NCI-H510A (cell line): ENCODE results near the gene UBE2A.

Source experiments
- DNase-seq: peaks from one replicate; lab custom pipeline; 2025; lab: John Stamatoyannopoulos, UW

UBE2A gene

DNA sequence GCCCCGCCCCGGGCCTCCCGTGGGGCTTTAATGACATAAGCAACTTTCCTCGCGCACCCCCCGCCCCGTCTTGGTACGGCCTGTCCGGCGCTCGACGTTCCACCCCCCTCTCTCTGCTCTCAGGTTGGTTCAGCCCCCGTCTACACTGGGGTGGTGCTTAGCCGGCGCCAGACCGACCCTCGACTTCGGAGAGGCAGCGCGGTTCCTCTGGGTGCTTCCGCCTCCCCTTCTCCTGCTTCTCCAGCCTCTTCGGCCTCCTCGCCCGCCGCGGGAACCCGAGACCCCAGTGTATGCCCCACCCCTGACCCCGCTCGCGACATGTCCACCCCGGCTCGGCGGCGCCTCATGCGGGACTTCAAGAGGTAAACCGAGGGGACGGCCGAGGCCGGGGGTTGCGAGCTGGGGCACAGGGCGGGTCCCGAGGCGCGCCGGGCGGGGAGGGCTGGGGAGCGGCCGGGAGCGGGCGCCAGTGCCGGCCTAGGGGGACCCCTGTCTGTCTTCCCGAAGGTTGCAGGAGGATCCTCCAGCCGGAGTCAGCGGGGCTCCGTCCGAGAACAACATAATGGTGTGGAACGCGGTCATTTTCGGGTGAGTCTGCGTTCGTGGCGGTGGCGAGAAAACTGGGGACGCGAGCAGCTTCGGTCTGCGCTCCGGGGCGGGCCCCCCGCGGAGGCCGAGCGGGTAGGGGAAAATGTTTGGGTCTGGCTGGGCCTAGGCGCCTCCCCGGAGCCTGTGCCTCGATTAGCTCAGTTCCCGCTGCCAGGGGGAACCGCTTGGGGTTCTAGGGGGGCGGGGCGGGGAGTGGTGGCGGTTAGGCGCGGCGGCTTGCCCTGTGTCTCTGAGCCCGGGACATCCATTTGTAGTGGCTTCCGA, at the start of gene UBE2A:
Gene UBE2A (plus strand): TSS at position 170 of the 873 bp plus-strand sequence. CDS start 149 bp downstream, at position 319.
- peak; percentile 84 for DNase-seq

DNA sequence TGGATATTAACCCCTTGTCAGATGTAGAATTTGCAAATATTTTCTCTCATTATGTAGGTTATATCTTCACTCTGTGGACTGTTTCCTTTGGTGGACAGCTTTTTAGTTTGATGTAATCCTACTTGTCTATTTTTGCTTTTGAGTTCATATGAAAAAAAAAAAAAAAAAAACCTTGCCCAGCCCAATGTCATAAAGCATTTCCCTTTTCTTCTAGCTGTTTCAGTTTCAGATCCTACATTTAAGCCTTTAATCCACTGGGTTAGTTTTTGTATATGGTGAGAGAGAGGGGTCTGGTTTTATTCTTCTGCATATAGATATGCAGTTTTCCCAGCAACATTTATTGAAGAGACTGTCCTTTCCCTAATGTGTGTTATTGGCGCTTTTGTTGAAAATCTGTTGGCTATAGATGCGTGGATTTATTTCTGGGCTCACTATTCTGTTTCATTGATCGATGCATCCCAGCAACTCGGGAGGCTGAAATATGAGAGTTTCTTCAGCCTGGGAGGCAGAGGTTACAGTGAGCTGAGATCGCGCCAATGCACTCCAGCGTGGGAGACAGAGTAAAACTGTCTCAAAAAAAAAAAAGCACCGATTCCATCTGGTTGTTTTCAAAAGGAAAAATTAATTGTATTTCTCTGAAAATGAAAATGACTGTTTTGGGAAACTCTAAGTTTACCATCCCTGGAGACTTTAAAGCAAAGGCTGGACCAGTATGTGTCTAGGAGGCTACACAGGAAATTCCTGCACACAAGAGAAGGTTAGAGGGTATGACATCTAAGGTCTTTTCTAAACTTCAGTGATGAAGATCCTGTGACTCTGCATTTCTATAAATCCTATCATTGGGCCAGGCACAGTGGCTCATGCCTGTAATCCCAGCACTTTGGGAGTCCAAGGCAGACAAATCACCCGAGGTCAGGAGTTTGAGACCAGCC, 44.8 kb upstream of the UBE2A start:
- no peak for DNase-seq

DNA sequence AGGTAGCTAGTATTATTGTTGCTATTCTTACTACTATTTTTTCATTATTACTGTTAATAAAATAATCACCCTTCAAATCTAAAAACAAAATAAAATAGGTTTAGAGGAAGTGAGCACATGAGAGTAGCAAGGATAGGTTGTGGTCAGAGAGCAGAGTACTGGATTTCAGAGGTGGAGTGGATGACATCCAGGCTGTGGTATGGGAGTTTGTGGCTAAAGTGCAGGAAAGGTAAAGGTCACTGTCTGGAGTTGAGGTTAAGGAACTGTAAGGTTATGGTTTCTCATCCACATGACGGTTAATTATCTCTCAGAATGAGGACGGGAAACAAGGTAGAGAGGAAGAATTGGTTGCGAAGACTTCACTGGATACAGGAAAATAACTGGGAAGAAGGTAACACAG, 36.9 kb upstream of the UBE2A start:
- DNase-seq, result no peak

DNA sequence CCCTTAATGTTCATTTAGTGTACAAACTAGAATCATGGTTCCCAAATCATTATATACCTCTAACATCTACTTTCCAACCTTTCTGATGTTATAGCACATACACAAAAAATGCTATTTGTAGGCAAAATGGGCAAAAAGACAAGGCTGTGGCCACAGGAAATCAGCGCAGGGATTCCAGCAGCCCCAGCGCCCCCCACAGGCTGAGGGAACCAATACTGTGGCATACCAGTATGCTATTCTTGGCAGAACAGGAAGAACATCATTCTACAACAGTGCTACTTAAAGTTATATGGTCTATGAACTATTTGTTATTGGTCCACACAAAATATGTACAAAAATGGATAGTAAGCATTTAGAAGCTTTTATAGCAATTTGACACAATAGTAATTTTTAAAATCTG, 34.5 kb upstream of the UBE2A start:
- no peak for DNase-seq

DNA sequence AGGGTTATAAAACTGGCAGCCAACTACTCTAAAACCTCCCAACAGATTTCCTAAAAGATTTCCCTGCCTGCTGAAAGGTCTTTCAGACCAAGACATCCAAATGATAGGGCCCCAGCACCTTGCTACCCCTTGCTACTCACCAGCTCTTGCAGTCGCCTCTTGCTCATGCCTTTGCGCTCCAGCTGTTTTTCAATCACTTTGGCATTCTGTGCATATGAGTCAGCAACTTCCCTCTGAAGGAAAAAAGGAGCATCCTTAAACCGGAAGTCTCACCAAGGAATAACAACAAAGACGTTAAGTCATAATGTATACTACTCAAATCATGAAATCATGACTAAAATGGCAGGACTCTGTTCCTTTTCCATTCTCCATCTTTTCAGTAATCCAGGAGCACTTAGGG, 33.2 kb upstream of the UBE2A start:
- DNase-seq, result no peak

DNA sequence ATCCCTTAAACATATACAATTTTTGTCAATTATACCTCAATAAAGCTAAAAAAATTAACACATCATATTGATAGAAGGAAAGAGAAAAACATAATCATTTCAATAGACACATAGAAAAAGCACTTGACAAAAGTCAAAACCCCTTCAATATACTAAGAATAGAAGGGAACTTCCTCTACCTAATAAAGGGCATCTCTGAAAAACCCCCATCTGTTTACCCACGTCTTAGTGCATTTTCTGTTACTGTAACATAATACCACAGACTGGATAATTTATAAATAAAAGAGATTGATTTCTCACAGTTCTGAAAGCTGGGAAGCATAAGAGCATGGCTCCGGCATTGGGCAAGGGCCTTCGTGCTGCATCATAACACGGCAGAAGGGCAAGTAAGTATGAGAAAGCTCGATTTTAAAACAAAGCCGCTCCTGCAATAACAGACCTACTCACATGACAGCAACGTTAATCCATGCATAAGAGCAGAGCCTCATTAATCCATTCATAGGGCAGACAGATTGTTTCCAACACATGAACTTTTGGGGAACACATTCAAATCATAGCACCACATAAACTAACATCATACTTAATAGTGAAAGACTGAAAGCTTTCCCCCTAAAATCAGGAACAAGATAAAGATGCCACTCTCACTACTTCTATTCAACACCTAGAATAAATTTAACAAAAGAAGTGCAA, 24.9 kb upstream of the UBE2A start:
- DNase-seq, result no peak

- DNase-seq, result no peak
These were observed 21.9 kb upstream of the UBE2A start for GRCh38 chrX:119552508-119552907.

GRCh38 chrX:119565107-119565663, 9.2 kb upstream of the UBE2A start, which contains the start of gene STEEP1:
TSS of gene STEEP1 (minus strand) at chrX:119565409. CDS start at chrX:119565355, 54 bp downstream.
- peak; percentile 89 for DNase-seq

DNA sequence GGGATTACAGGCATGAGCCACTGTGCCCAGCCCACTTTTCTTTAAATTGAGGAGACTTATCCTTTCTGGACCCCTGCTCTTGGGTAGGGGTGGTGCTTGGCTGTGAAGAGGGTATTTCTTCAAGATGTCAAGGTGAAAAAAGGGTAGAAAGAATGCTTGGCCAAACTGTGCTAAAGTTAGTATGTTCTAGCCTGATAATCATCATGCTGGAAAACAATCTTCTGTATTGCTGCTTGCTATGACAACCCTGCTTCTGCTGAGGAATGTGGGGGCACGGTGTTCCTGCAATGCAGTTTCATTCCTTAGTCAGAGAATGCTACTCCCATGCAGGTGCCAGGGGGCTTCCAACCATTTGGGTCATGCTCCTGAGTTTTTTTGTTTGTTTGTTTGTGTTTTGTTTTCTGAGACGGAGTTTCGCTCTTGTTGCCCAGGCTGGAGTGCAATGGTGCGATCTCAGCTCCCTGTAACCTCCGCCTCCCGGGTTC, 4.0 kb upstream of the UBE2A start:
- no peak for DNase-seq

DNA sequence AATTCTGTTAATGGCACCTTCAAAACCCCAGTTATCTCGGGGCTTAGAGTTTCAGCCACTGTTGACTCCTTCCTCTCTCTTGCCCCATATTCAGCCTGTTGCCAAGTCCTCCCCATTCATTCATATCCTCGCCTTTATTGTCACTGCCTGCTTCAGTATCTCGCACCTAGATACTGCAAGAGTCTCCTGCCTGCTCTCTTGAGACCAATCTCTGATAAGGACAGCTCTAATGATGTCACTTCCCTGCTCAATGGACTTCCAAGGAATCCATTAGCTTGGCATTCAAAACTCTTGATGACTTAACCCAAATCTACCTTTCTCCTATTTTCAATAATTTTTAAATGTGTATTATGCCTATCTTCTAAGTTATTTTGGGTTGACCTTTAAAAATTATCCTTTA, 1.1 kb upstream of the UBE2A start:
- DNase-seq, result no peak

DNA sequence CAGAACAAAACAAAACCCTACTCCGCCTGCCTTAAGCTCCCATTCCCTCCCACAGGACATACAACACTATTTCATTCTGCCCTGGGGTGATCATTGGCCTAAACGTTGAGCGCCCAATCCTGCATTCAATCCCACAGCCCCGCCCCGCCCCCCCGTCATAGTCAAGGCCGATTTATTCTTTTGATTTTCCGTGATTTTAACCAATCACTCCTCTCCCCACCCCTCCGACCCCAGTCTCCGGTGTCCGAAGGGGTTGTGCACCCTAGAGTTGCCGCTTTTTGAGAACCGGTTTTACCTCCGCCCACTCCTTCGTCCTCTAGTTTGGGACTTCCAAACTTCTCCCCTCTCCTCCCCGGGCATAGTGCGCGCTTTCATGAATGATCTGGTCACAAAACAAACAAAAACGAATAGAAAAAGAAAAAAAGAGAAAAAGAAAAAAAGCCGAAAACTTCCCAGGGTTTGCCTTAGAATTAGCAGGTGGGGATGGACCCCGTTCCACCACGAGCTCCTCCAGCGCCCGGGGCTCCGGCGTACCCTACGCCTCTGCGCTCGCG, 446 bp upstream of the UBE2A start:
- DNase-seq, result peak; percentile 2

- DNase-seq, result no peak
These were observed 5.1 kb downstream of the UBE2A start for GRCh38 chrX:119579414-119579813.

DNA sequence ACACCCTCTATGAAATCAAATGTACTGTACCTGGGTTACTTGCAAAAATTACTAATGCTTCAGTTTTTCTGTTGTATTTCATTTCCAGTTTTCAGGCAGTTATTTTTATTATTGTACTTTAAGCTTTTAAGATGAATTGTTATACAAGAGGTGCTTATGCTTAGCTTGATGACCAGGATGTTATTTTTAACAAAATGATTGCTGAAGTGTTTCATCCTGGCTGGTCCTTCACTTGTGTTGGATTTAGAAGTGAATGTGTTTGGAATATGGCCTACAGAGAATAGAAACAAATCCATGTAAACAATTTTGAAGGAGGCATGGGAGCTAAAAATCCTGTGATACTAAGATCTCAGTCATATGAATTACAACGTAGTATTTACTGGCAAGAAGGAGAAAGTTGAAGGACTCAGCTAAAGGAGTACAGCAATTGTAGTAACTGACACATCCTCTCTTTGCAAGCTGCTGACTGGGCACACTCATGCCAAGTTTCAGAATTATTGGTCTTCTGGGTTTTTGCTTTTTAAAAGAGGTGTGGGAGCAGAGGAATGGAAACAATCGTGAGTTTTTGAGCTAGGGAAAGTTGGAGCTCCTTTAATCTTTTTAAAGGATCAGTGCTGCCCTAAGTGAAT, 9.2 kb downstream of the UBE2A start:
- DNase-seq, result no peak

- no peak for DNase-seq
These were observed 15.4 kb downstream of the UBE2A start for GRCh38 chrX:119589810-119590209.

DNA sequence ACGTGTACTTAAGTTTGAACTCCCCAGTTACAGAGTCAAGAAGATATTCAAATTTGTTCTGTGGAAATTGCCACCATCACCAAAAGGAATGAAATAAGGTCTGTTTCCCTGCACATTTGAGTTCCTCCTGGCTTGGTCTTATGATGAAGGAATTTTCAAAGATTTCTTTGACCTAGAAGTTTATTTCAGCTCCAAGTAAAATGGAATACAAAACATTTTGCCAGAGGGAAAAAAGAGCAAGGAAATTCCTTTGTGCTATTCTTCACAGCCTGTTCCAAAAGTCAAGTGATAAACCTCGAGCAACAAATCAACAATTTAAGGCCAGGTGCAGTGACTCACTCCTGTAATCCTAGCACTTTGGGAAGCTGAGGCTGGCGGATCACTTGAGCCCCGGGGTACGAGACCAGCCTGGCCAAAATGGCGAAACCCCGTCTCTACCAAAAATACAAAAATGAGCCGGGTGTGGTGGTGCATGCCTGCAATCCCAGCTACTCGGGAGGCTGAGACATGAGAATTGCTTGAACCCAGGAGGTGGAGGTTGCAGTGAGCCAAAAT, 28.4 kb downstream of the UBE2A start:
- DNase-seq, result no peak

- no peak for DNase-seq
These were observed 30.6 kb downstream of the UBE2A start for GRCh38 chrX:119604766-119605463.

DNA sequence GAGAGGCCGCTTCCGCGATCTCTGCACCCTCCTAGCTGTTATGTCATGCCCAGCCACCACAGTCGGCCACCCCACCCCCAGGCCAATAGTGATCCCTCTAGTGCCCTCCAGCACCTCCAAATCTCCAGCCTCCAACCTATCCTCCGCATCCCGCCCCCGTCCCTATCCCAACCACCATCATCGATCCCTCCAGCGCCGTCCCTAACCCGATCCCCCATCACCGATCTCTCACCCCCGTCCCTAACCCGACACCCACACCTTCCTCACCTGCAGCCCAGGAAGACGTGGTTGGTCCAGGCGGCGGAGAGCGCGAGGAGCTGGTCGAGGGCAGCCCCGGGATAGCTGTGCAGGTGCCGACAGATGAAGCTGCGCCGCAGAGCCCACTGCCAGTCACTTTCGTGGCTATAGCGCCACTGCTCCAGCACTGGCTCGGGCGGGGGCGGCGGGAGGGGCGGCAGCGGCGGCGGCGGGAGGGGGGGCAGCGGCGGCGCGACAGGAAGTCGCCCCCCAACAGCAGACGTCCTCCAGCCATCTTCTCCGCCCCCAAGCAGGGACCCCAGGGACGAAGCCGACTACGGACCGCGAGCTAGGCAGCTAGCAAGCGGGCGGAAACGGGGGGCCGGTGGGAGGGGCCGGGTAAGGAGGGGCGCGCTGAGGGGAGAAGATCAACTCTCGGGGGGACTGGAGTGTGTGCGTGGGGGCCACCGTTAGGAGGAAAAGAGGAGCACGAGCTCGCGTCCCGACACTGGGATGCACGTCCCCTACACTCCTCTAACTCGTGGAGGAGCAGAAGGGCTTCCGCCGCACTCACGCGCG, 31.3 kb downstream of the UBE2A start:
- DNase-seq, result no peak

- peak; percentile 76 for DNase-seq
These were observed 32.1 kb downstream of the UBE2A start, which contains the start of gene NKRF for GRCh38 chrX:119606280-119607017. TSS of gene NKRF (minus strand) at chrX:119606424.
